ENCODE data around the gene TNFAIP2. TPM values are rescaled to one million over a fixed set of nuclear protein-coding genes. Genes with fewer than 3 reads are reported as not detected.
A peak's percentile ranks its signal among the peaks of the same experiment; 100 is the strongest.

TNFAIP2 gene
- total RNA-seq, 1 experiment from 2014 or later: 366 TPM

- intact Hi-C loops (cut with micrococcal nuclease; ENCODE audit: unreplicated experiment): loop anchor here (2.0 kb wide), 1 partner anchor 48 kb away; no protein-coding TSS in a partner anchor
- Histone ChIP-seq H2AFZ (no peak overlapping the region), H3F3A (ENCODE audit: insufficient read depth, low read depth) (peaks cover 94% of the 10 kb centered on the region), H3K4me2 (peak overlapping the region; percentile 55), H3K27ac (peak overlapping the region; percentile 85), H4K20me1 (ENCODE audit: insufficient read depth) (0 out of 2 replicates have a peak, but pooled peaks cover 19% of the 10 kb centered on the region), H3K27me3 (ENCODE audit: insufficient read depth, low read depth) (no peaks in the 10 kb centered on the region), H3K36me3 (ENCODE audit: low read depth) (peaks cover 43% of the 10 kb centered on the region), H3K9me2 (ENCODE audit: insufficient read depth) (no peaks in the 10 kb centered on the region), H3K4me3 (no peak overlapping the region; the same call in 1 of the 2 replicates), H3K9me3 (ENCODE audit: insufficient read depth, low read depth) (no peaks in the 10 kb centered on the region), H3K79me2 (ENCODE audit: low read depth) (peaks cover 29% of the 10 kb centered on the region), H3K4me1 (replicated peaks; ENCODE audit: insufficient read depth) (peaks cover 73% of the 10 kb centered on the region)
- TF ChIP-seq EZH2 (IDR thresholded peaks at IDR 0.05; ENCODE audit: low read depth) (no peak), CTCF (conservative IDR thresholded peaks at IDR 0.05) (peak; percentile 32)
- CTCF ChIA-PET: interaction anchor here (0.6 to 3.1 kb wide), 3 partner anchors 10 to 209 kb away, joined by 3 to 16 read pairs (median 4); no protein-coding TSS in a partner anchor
- POLR2A ChIA-PET (ENCODE audit: unreplicated experiment): interaction anchor here (0.5 to 1.7 kb wide), 7 partner anchors 10 to 1882 kb away, joined by 3 to 14 read pairs (median 4); no protein-coding TSS in a partner anchor
- BruUV-seq (replicated peaks): TSS peak; percentile 30
- DNase-seq: peak; percentile 86 to 96
Observed at GRCh38 chr14:103136388-103137271, 13.4 kb downstream of the TNFAIP2 start.

GRCh38 chr14:103137689-103138300 is 14.5 kb downstream of the TNFAIP2 start:
- POLR2A ChIA-PET (ENCODE audit: unreplicated experiment): interaction anchor here (0.6 to 1.7 kb wide), 3 partner anchors 23 to 951 kb away, joined by 3 to 14 read pairs (median 14); no protein-coding TSS in a partner anchor
- intact Hi-C loops (cut with micrococcal nuclease; ENCODE audit: unreplicated experiment): loop anchor here (2.0 kb wide), 1 partner anchor 47 kb away; no protein-coding TSS in a partner anchor

More at GRCh38 chr14:103137689-103138300, 14.5 kb downstream of the TNFAIP2 start:
- H3K27ac ChIP-seq: peak overlapping the region; percentile 85
- no TSS peak for BruUV-seq (replicated peaks)
- H3K4me3 ChIP-seq: no peak overlapping the region
- no peaks in the 10 kb centered on the region for H3K9me3 ChIP-seq (ENCODE audit: insufficient read depth, low read depth)
- H4K20me1 ChIP-seq (ENCODE audit: insufficient read depth): 0 out of 2 replicates have a peak, but pooled peaks cover 19% of the 10 kb centered on the region
- H3K27me3 ChIP-seq (ENCODE audit: insufficient read depth, low read depth): no peaks in the 10 kb centered on the region
- no peaks in the 10 kb centered on the region for H3K9me2 ChIP-seq (ENCODE audit: insufficient read depth)
- no peak for DNase-seq
- no peak for TF ChIP-seq EZH2 (IDR thresholded peaks at IDR 0.05; ENCODE audit: low read depth)
- TF ChIP-seq CTCF (conservative IDR thresholded peaks at IDR 0.05): no peak
- peaks cover 75% of the 10 kb centered on the region for H3K4me1 ChIP-seq (replicated peaks; ENCODE audit: insufficient read depth)
- H3K79me2 ChIP-seq (ENCODE audit: low read depth): peaks cover 19% of the 10 kb centered on the region
- H3F3A ChIP-seq (ENCODE audit: insufficient read depth, low read depth): peaks cover 94% of the 10 kb centered on the region
- peaks cover 31% of the 10 kb centered on the region for H3K36me3 ChIP-seq (ENCODE audit: low read depth)
- H3K4me2 ChIP-seq: peak overlapping the region; percentile 55
- CTCF ChIA-PET: interaction anchor here (0.6 to 3.1 kb wide), 5 partner anchors 11 to 1053 kb away, joined by 3 to 16 read pairs (median 4); no protein-coding TSS in a partner anchor
- no peak overlapping the region for H2AFZ ChIP-seq

All from PC-9 (cell line).